ENCODE results near the gene RFPL1.
"Not testable (repeated sequence)": the region's sequence is repeated elsewhere in the genome, so short reads cannot be mapped to it uniquely, and the experiment has no call there.

RFPL1 gene

DNA sequence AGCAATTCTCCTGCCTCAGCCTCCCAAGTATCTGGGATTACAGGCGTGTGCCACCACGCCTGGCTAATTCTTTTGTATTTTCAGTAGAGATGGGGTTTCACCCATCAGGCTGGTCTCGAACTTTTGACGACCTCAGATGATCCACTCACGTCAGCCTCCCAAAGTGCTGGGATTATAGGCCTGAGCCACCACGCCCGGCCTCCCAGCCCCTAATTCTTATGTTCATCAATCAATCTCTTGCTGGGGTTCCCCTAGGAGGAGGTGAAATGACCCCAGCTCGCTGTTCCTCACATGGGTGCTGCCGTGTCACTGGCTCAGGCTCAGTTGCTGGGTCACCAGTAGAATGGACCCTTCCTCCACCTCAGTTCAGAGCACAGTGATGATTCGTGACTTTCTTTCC is at the start of gene RFPL1:
Gene RFPL1 (plus strand): TSS at position 301 of the 400 bp plus-strand sequence.
- not testable (repeated sequence) for DNase-seq (ENCODE audit: low read depth in 2 of 2, low spot score in 1 of 2)

DNA sequence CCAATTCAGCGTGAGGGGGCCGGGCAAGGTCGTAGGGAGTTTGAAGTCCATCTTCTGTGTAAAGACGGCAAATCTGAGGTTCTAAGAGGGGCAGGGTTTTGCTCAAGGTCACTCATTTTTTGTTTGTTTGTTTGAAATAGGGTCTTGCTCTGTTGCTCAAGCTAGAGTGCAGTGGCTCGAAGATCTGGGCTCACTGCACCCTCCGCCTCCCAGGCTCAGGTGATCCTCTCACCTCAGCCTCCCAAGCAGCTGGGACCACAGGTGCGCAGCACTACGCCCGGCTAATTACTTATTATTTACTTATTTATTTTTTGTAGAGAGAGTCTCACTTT is 49.7 kb upstream of the RFPL1 start:
- DNase-seq (ENCODE audit: low read depth in 2 of 2, low spot score in 1 of 2): no peak

DNA sequence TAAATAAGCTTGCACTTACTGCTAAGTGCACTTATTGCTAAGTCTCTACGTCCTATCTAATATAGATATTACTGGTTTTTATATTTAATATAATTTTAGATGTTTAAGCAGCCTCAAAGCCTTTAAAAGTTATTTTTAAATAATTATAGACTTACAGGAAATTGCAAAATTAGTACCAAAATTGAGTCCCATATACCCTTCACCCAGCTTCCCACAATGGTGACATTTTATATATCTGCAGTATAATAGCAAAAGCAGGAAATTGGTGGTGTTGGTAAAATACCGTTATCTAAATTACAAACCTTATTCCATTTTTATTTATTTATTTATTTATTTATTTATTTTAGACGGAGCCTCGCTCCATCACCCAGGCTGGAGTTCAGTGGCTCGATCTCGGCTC is 48.1 kb upstream of the RFPL1 start:
- no peak for DNase-seq (ENCODE audit: low read depth in 2 of 2, low spot score in 1 of 2)

DNA sequence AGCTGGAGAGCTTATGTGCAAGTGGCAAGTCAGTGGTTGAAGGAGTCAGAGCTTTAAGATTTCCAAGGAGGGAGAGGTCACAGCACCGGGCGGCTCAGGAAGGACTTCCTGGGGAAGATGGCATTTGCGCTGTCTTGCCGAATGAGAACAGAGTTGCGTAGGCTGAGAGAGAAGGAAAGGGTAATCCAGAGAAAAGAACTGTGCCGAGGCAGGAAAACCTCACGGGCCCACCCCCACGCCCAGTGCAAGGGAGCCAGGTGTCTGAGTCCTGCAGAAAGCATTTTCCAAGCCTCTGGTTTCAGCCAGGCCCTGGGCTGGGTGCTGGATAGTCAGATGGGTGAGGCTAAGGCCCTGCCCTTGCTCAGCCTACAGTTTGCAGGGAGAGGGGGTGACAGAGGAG is 46.8 kb upstream of the RFPL1 start:
- DNase-seq (ENCODE audit: low read depth in 2 of 2, low spot score in 1 of 2): no peak

DNA sequence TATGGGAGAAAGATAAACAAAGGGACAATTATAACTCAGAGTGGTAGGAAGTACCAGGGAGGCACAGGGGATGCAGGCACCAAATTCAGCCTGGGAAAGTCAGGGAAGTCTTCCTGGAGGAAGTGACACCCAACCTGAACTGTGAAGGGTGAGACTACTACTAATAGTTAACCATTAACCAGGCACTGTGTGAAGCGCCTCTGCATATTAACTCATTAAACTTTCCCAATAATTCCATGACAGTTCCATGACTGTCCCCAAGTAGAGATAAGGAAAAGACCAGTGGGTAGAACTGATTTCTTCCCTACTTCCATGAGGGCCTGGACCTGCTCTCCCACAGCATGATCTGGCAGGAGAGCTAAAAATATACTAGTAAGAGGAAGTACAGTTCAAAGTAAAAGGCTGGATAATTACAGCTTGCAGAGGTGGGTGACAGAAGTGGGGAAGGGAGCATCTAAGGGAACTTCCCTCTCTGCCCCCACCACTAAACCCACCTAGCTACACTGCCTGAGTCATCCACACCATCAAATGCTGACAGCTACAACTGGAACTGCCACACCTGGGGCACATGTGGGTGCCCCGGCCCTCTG is 45.3 kb upstream of the RFPL1 start:
- no peak for DNase-seq (ENCODE audit: low read depth in 2 of 2, low spot score in 1 of 2)

DNA sequence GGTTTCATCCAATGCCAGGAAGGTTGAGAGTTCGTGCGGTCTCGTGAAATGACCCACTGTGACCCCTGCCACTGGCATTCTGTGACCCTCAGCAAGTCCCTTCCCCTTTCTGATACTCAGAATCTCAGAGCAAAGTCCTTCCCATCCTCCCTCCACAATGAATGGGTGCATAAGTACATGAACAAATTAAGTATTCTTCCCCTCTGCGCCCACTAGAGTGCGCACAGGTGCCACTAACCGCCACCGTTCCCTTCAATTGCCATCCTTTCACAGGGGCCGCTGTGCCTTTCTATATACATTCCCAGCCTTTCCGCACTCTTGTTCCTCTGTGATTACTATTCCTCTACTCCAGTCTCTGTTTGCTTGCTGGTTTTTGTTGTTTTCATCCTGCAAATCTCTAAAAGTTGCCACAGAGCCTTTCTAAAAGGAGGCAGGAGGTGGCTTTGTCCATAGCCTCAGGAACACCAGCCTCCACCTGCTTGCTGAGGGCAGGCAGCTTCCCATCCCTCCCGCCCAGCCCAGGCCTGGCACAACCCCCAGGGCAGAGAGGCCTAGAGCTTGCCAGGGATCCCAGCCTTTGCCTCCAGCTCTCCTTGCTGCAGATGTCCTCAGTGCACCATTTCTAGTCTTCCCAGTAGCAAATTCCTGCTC is 43.3 kb upstream of the RFPL1 start:
- DNase-seq (ENCODE audit: low read depth in 2 of 2, low spot score in 1 of 2): peak; percentile 36 to 46

DNA sequence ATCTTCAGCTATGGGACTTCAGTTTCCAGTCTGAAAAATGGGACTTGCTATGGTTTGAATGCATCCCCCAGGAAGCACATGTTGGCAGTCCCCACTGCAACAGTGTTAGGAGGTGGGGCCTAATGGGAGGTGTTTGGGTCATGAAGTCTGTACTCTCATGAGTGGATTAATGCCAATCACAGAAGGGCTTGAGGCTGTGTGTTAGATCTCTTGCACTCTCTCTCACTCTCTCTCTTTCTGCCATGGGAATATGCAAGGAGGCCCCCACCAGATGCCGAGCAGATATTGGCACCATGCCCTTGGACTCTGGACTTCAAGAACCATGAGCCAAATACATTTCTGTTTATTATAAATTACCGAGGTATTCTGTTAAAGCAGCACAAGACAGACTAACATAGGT is 42.3 kb upstream of the RFPL1 start:
- no peak for DNase-seq (ENCODE audit: low read depth in 2 of 2, low spot score in 1 of 2)

DNA sequence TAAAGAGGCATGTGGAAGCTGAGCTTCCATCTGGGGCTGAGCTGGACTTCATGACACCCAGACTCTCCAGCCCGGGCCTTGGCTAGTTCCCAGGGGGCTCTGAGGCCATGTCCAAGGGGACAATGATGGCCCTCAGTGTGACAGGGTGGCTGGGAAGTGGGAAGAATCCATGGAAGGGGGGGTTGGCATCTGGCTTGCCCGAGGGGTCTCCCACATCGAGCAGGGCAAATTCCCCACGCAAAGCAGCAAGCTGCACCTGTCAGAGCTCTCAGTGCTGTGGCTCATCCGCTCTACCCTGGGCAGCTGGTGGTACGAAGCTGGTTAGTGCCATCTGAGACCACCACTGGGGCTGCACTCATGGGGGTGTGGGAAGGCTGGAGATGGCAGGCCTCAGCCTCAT is 40.6 kb upstream of the RFPL1 start:
- DNase-seq (ENCODE audit: low read depth in 2 of 2, low spot score in 1 of 2): no peak

DNA sequence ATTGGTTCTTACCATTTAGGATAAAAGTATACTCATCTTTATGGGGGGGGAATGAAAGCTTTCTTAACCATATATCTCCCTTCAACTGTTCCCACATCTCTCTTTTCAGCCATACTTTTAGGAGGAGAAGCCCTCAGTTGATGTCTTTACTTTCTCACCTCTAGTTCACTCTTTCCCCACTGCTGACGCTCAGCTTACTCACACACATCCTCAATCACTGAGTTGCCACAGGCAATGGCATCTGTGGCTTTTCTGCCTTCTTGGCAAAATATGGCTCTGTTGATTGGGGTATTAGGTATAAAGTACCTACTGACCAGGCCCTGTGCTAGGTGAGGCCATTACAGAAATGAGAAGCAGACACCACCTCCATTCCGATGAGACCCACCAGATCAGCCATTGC is 37.8 kb upstream of the RFPL1 start:
- DNase-seq (ENCODE audit: low read depth in 2 of 2, low spot score in 1 of 2): no peak

DNA sequence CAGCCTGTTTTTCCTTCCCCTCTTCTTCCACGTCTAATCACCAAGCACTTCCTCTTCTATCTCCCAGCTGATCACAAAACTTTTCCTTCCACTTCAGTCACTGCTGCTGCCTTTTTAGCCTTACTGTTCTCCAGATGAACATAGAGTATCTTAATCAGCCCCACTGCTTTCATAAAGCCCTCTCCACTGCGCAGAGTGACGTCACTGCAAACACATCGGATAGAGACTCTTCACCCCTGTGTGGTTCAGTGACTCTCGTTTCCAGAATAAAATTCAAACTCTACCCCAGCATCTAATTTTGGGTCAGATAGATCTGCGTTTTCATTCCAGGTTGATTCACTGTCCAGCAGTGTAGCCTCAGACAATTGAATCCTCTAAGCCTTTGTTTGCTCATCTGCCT is 36.8 kb upstream of the RFPL1 start:
- not testable (repeated sequence) for DNase-seq (ENCODE audit: low read depth in 2 of 2, low spot score in 1 of 2)

DNA sequence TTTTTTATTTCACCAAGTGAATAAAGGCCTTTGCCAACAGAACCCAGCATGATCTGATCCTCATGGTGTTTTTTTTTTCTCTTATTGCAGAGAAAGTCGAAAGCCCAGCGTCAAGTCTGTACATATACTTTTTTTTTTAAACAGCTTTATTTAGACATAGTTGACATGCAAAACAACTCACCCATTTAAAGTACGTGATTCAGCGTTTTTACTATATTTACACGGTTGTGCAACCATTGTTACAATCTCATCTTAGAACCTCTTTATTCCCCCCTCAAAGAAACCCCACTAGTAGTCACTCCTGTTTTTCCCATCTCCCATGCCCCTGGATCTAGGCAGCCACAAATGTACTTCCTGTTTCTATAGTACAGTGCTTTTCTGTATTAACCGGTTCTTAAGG is 29.4 kb upstream of the RFPL1 start:
- no peak for DNase-seq (ENCODE audit: low read depth in 2 of 2, low spot score in 1 of 2)

DNA sequence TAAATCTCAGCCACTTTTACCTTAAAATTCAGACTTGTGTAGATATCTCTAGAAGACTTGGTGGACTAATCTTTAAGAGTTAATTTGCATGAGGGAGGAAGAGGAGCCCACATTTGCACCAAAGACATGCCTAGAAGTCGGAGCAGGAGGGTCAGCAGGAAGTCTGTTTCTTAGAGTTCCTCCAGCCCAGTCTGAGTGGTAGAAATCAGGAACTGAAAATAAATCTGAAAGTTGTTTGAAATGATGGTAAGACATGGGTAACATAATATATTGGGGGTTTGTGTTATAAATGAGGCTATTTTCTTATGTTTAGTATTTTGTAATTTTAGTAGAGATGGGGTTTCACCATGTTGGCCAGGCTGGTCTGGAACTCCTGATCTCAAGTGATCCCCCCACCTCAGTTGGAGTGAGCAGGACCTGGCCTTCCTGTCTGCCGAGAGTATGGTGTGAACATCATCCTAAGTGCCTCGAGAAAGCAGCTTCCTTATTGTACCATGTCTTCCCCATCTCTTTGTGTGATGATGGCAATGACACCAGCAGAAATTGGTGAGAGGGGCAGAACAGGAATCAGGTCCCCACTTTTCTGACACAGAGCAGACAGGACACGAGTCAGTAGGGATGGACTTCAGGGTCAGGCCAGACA is 26.7 kb upstream of the RFPL1 start:
- not testable (repeated sequence) for DNase-seq (ENCODE audit: low read depth in 2 of 2, low spot score in 1 of 2)

DNA sequence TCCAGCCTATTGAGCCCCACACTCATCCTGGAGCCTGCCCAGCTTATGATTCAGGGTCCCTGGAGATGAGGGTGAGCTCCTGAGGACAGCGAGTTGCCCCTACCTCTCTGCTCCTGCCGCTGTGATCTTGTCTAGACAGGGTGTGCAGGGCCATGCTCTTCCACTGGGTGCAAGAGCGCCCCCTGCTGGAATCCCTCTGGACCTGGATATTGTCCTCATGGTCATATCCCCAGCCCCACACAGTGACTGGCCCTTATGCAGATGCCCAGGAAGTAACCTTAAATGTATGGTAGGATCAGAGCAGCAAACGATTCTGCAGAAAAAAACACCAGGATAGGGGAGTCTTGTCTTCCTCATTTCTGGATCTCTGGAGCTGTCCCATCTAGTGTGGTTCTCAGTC is 25.6 kb upstream of the RFPL1 start:
- DNase-seq (ENCODE audit: low read depth in 2 of 2, low spot score in 1 of 2): not testable (repeated sequence)

DNA sequence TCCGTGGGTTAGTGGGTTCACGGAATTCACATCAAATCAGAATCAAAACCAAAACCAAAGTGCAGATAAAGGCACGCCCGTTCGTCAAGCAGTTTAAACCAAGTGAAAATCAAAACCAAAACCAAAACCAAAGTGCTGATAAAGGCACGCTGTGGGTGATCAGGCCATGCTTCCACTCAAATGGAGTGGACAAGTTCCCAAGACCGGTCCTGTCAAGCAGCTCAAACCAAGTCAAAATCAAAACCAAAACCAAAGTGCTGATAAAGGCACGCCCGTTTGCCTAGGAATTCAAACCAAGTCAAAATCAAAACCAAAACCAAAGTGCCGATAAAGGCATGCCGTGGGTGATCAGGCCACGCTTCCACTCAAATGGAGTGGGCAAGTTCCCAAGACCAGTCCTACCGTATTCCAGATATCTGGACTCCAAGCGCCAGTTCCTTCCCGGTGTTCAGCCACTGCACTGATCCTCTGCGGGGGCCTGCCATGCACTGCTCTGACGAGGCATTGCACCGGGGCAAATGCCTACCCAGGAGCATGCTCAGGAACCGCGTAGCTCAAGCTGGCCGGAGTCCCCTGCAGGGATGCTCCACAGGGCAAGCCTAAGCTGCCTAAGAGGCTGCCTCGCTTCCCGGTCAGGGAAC is 23.3 kb upstream of the RFPL1 start:
- DNase-seq (ENCODE audit: low read depth in 2 of 2, low spot score in 1 of 2): peak; percentile 28 to 36

DNA sequence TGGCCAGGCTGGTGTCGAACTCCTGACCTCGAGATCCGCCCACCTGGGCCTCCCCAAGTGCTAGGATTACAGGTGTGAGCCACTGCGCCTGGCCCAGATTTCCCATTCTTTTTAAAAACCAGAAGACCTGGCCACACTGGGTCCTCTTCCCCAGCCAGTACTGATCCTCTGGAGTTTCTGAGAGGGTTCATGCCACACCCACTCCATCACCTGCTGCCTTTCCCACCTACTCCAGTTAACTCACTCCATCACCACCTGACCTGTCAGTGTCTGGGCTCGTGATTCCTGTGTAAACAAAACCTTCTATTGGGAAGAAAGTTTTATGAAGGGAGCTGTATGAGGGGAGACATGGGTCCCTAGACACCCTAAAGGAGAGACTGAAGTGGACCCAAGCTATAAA is 19.7 kb upstream of the RFPL1 start:
- DNase-seq (ENCODE audit: low read depth in 2 of 2, low spot score in 1 of 2): not testable (repeated sequence)

DNA sequence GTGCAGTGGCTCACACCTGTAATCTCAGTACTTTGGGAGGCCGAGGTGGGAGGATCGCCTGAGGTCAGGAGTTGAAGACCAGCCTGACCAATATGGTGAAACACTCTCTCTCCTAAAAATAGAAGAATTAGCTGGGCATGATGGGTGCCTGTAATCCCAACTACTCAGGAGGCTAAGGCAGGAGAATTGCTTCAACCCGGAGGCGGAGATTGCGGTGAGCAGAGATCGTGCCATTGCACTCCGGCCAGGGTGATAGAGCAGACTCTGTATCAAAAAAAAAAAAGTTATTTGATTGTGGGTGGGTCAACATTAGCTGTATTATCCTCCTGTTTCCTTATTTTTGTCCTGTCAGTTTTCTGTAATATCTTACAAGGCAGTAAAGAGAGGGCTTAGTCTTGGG is 11.9 kb upstream of the RFPL1 start:
- no peak for DNase-seq (ENCODE audit: low read depth in 2 of 2, low spot score in 1 of 2)

DNA sequence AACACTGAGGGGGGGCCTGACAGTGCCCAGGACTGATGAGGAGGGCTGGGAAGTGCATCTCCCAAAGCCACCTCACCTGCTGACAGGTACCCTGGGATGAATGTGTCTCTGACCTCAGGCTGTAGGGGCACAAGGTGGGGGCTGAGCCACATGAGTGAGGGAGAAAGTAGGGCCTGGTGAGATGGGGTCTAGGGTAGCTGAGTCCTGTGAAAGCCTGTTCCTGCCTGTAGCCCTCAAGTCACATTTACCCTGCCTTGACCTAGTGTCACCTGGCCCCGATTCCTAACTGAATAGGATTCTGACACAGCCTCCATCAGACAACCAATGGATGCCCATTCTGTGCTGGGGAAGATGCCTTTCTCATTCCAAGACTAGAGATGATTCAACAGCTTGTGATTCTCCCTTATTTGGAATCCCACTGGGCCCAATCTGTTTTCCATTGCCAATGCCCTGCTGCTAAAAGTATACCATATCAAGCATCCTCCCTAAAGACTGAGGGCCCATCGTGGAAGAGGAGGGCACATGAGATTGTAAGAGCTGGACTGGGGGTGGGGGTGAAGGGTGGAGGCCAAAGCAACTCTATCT is 11.1 kb upstream of the RFPL1 start:
- DNase-seq (ENCODE audit: low read depth in 2 of 2, low spot score in 1 of 2): no peak

DNA sequence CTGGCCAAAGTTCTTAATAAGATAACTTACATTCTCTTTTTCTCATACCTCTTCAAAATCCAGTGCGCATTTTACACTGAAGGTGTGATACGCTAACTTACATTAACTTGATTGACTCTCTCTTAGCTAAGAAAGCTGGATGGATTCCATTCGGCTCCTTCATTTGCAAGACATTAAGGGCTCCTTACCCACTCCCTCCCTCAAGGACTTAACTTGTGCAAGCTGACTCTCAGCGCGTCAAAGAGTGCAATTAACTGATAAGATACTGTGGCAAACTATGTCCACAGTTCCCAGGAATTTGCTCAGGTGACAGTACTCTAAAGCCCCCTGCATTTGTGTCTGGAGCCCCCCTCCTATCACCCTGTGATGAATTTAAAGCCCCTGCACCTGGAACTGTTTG is 6.4 kb upstream of the RFPL1 start:
- DNase-seq (ENCODE audit: low read depth in 2 of 2, low spot score in 1 of 2): no peak

DNA sequence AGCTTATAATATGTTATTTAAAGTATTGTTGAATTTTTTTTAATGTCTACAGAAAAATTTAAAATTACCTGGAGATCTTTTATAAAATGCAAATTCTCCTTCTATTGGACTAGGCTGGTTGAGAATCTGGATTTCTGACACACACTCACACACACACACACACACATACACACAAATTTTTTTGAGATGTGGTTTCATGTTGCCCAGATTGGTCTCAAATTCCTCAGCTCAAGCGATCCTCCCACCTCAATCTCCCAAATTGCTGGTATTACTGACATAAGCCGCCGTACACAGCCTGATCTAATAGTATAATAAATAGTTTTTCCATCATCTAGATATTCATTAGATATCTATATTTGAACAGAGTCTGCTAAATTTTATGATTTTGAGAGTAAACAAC is 4.5 kb upstream of the RFPL1 start:
- no peak for DNase-seq (ENCODE audit: low read depth in 2 of 2, low spot score in 1 of 2)

DNA sequence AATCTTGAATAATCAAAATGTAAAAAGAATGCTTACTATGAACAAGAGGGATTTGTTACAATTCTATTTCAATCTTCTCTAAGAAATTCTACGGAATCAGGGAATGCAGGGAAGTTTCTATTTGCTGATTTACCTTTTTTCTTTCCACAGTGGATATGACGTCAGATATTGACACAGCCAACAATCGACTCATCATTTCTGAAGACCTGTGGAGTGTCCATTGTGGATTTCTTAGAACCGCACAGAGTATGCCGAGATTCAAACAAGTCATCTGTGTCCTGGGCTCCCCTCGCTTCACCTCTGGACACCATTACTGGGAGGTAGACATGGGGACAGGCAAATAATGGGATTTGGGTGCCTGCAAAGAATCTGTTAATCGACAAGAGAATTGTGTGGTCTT is 4.1 kb upstream of the RFPL1 start:
- no peak for DNase-seq (ENCODE audit: low read depth in 2 of 2, low spot score in 1 of 2)

DNA sequence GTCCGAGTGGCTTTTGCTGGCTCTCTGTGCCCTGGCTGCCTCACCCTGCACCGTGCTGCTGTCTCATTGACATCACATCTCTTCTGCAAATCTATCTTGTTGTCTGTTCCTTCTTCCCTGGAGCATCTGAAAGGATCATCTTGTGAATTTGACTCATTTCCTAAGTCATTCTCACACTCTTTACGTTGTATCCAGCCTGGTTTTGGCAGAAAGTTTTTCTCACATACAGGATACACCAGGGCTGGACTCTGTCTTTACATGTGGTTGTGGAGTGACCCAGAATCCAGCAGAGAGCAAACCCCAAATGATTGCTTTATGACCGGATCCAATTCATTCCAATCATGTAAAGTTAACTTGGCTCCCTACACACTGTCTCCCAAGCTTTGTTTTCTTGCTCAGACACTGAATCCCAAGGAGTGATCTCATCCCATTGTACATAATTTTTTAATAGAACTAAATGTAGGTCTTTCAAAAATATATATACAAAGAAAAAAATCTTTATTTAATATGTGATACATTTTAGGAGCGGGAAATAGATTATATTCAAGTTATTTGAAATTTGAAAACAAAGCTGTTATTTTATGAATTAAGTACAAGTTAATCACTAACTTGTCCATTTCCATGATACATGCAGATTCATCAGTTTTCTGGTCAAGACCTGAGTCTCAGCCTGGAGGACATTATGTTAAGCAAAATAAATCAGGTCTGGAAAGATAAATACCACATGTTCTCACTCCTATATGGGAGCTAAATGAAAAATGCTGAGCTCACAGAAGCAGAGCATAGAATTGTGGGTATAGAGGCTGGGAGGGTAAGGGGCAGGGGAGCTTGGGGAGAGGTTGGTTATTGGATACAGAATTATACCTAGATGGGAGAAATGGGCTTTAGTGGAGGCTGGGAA is 2.9 kb upstream of the RFPL1 start:
- DNase-seq (ENCODE audit: low read depth in 2 of 2, low spot score in 1 of 2): no peak
